ENCODE results near the gene SNTG2. TPM values are rescaled to one million over a fixed set of nuclear protein-coding genes. Genes with fewer than 3 reads are reported as not detected.

The SNTG2 gene
- total RNA-seq, 1 donor from 2014 or later: 0.47 TPM

DNA sequence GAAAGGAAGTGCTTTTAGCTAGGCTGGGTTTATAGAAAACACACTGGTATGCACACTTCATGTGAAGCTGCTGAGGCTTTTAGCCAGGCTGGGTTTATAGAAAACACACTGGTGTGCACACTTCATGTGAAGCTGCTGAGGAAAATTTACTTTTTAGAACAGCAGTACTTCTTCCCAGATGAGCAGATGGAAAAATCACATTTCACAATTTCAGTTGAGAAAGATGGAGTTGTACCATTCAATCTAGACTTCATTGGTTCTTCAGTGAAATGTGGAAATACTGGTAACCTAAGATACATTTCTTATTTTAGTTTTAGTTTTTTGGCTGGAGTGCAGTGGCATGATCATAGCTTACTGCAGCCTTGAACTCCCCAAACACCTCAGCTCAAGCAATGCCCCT is 11.1 kb downstream of the SNTG2 start:
- TF ChIP-seq, protein P1, sequence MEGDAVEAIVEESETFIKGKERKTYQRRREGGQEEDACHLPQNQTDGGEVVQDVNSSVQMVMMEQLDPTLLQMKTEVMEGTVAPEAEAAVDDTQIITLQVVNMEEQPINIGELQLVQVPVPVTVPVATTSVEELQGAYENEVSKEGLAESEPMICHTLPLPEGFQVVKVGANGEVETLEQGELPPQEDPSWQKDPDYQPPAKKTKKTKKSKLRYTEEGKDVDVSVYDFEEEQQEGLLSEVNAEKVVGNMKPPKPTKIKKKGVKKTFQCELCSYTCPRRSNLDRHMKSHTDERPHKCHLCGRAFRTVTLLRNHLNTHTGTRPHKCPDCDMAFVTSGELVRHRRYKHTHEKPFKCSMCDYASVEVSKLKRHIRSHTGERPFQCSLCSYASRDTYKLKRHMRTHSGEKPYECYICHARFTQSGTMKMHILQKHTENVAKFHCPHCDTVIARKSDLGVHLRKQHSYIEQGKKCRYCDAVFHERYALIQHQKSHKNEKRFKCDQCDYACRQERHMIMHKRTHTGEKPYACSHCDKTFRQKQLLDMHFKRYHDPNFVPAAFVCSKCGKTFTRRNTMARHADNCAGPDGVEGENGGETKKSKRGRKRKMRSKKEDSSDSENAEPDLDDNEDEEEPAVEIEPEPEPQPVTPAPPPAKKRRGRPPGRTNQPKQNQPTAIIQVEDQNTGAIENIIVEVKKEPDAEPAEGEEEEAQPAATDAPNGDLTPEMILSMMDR (IDR thresholded peaks at IDR 0.05; ENCODE audit: borderline replicate concordance): no peak
- no peaks in the 10 kb centered on the region for H3K36me3 ChIP-seq
- H3K9me3 ChIP-seq (replicated peaks): no peaks in the 10 kb centered on the region
- no peak overlapping the region for H3K27ac ChIP-seq (replicated peaks)
- no peak overlapping the region for H3K4me3 ChIP-seq
- DNase-seq: no peak
- peaks cover 61% of the 10 kb centered on the region for H3K27me3 ChIP-seq (ENCODE audit: low read depth)
- intact Hi-C loops (cut with micrococcal nuclease): no loop called here
- H3K4me1 ChIP-seq: no peaks in the 10 kb centered on the region

DNA sequence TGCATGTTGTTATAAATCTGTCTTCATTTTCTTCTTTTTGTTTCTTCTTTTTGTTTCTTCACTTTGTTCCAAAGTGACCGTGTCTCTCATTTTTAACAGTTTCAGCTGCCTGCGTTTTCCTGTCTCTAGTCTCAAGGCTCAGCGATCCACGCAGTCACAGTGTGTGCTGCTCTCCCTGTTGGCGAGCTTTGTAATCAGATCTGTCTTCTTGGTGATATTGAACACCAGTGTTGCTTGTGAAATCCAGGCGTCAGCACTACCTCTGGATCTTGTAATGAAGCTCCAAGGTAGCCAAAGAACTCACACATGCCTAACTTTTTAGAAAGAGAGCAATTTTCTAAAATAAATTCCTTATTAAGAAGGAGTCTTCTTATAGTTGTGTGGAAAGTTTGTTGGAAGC is 13.2 kb downstream of the SNTG2 start:
- no peaks in the 10 kb centered on the region for H3K36me3 ChIP-seq
- TF ChIP-seq, protein P1 (IDR thresholded peaks at IDR 0.05; ENCODE audit: borderline replicate concordance): no peak

GRCh38 chr2:964562-964961 is 13.9 kb downstream of the SNTG2 start:
- Histone ChIP-seq H3K36me3 (no peaks in the 10 kb centered on the region), H3K9me3 (replicated peaks) (peaks cover 16% of the 10 kb centered on the region), H3K27me3 (ENCODE audit: low read depth) (peaks cover 59% of the 10 kb centered on the region), H3K4me1 (no peaks in the 10 kb centered on the region), H3K27ac (replicated peaks) (no peak overlapping the region), H3K4me3 (no peak overlapping the region)
- intact Hi-C loops (cut with micrococcal nuclease): no loop called here
- TF ChIP-seq, protein P1 (IDR thresholded peaks at IDR 0.05; ENCODE audit: borderline replicate concordance): no peak
- DNase-seq: no peak

More for the DNA sequence above, 13.2 kb downstream of the SNTG2 start:
- H3K27me3 ChIP-seq (ENCODE audit: low read depth): peaks cover 61% of the 10 kb centered on the region
- DNase-seq: no peak
- H3K4me3 ChIP-seq: no peak overlapping the region
- intact Hi-C loops (cut with micrococcal nuclease): no loop called here
- H3K4me1 ChIP-seq: no peaks in the 10 kb centered on the region
- no peak overlapping the region for H3K27ac ChIP-seq (replicated peaks)
- H3K9me3 ChIP-seq (replicated peaks): peaks cover 9% of the 10 kb centered on the region

- H3K9me3 ChIP-seq (replicated peaks): peaks cover 21% of the 10 kb centered on the region
- TF ChIP-seq, protein P1 (IDR thresholded peaks at IDR 0.05; ENCODE audit: borderline replicate concordance): no peak
- intact Hi-C loops (cut with micrococcal nuclease): no loop called here
- no peaks in the 10 kb centered on the region for H3K4me1 ChIP-seq
- no peak for DNase-seq
- no peak overlapping the region for H3K4me3 ChIP-seq
- no peaks in the 10 kb centered on the region for H3K36me3 ChIP-seq
- peaks cover 49% of the 10 kb centered on the region for H3K27me3 ChIP-seq (ENCODE audit: low read depth)
- no peak overlapping the region for H3K27ac ChIP-seq (replicated peaks)
Measured at GRCh38 chr2:965640-966147, 15.0 kb downstream of the SNTG2 start.

DNA sequence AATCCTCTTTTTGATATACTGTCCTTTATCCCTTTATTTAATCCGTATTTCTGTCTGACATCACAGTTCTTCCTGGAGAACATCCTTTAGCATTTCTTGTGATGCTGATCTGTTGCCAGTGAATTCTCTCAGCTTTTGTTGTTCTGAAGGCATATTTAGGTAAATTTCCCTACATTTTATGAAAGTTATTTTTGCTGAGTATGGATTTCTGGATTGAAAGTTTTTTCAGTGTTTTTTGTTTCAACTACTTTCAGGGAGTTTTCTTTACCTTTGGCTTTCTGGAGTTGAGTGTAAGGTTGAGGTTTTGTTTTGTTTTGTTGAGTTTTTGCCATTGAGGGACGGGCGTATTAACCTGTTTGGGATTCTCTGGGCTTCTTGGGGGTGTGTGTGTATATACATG is 22.5 kb downstream of the SNTG2 start:
- TF ChIP-seq, protein P1 (IDR thresholded peaks at IDR 0.05; ENCODE audit: borderline replicate concordance): no peak
- intact Hi-C loops (cut with micrococcal nuclease): no loop called here
- Histone ChIP-seq H3K27me3 (ENCODE audit: low read depth) (peaks cover 42% of the 10 kb centered on the region), H3K27ac (replicated peaks) (no peak overlapping the region), H3K4me1 (peaks cover 10% of the 10 kb centered on the region), H3K36me3 (no peaks in the 10 kb centered on the region), H3K4me3 (no peak overlapping the region), H3K9me3 (replicated peaks) (peaks cover 19% of the 10 kb centered on the region)
- no peak for DNase-seq

All from left ventricle myocardium inferior (tissue), 1 donor.